DND-41 (cell line): ENCODE measurements around the gene VOPP1.
A peak's percentile ranks its signal among the peaks of the same experiment; 100 is the strongest.

Experiments
- ATAC-seq: fragments of 200-7000 bp; cut with Tn5 transposase; 3 replicates; pipeline ENCODE4 v1.9.1; 2021; ENCODE audit warnings: low read depth; ENCODE audit not compliant: insufficient read depth
- DNase-seq: peaks from one replicate; pipeline ENCODE4 v3.0.0-alpha.2; 2020
- H2AFZ ChIP-seq: 2 replicates; pipeline ENCODE4 v1.6.0; 2012; ENCODE audit warnings: low read depth, low read length
- H3K27ac ChIP-seq: 2 replicates; pipeline ENCODE4 v1.5.1; 2012; ENCODE audit warnings: low read length, inconsistent platforms
- H3K27me3 ChIP-seq: fragments of 200-600 bp; sonication (generic); 2 replicates; pipeline ENCODE4 v1.6.0; 2012; ENCODE audit warnings: low read length, mild to moderate bottlenecking, inconsistent platforms; ENCODE audit not compliant: insufficient read depth, poor library complexity
- H3K36me3 ChIP-seq: 2 replicates; pipeline ENCODE4 v1.5.1; 2012; ENCODE audit warnings: low read length, inconsistent platforms; ENCODE audit not compliant: insufficient read depth
- H3K4me1 ChIP-seq: 2 replicates; pipeline ENCODE4 v1.5.1; 2012; ENCODE audit warnings: mild to moderate bottlenecking, low read length; ENCODE audit not compliant: insufficient read depth
- H3K4me2 ChIP-seq: 2 replicates; pipeline ENCODE4 v1.6.0; 2012; ENCODE audit warnings: mild to moderate bottlenecking, moderate library complexity, low read length, inconsistent platforms; ENCODE audit not compliant: insufficient read depth
- H3K4me3 ChIP-seq, 2 experiments: fragments of 200-600 bp in 1 of 2; shearing (Covaris generic) in 1 of 2; 2 replicates each; pipeline ENCODE4 v1.5.1; 2012 to 2016; ENCODE audit warnings: inconsistent platforms in 2 of 2, low read length in 2 of 2, mild to moderate bottlenecking in 2 of 2, low read depth in 1 of 2, moderate library complexity in 1 of 2
- H3K79me2 ChIP-seq: 2 replicates; pipeline ENCODE4 v1.6.0; 2012; ENCODE audit warnings: low read length, inconsistent platforms; ENCODE audit not compliant: insufficient read depth
- H3K9ac ChIP-seq: 2 replicates; pipeline ENCODE4 v1.6.0; 2012; ENCODE audit warnings: low read depth, mild to moderate bottlenecking, inconsistent platforms, low read length, moderate library complexity
- H3K9me3 ChIP-seq: 2 replicates; pipeline ENCODE4 v1.5.1; 2012; ENCODE audit warnings: low read length, moderate library complexity, mild to moderate bottlenecking, inconsistent platforms; ENCODE audit not compliant: insufficient read depth, severe bottlenecking
- H4K20me1 ChIP-seq: 2 replicates; pipeline ENCODE4 v1.6.0; 2012; ENCODE audit warnings: low read length; ENCODE audit not compliant: insufficient read depth
- CTCF ChIP-seq: IDR thresholded peaks from 2 replicates; pipeline ENCODE4 v1.5.1; 2012; ENCODE audit warnings: borderline replicate concordance, low read length, moderate library complexity, mild to moderate bottlenecking; ENCODE audit not compliant: poor library complexity, severe bottlenecking; ENCODE audit errors: extremely low read depth
- EZH2 ChIP-seq: IDR thresholded peaks from 3 replicates; pipeline ENCODE4 v1.6.1; 2012; ENCODE audit warnings: borderline replicate concordance, low read depth, mild to moderate bottlenecking, moderate library complexity, low read length, inconsistent platforms; ENCODE audit not compliant: severe bottlenecking

The VOPP1 gene

GRCh38 chr7:55574051-55574717 is 1.9 kb upstream of the VOPP1 start:
- no peak overlapping the region for H3K4me3 ChIP-seq
- no peaks in the 10 kb centered on the region for H3K27me3 ChIP-seq
- H2AFZ ChIP-seq = peak overlapping the region; percentile 51; the same call in 1 of the 2 replicates
- peaks cover 9% of the 10 kb centered on the region; the same call in 1 of the 2 replicates for H3K36me3 ChIP-seq
- H3K4me1 ChIP-seq = peaks cover 45% of the 10 kb centered on the region
- peaks cover 16% of the 10 kb centered on the region for H4K20me1 ChIP-seq
- H3K9ac ChIP-seq = no peak overlapping the region
- peaks cover 30% of the 10 kb centered on the region for H3K79me2 ChIP-seq
- no peaks in the 10 kb centered on the region for H3K9me3 ChIP-seq
- H3K27ac ChIP-seq = peak overlapping the region; percentile 29; the same call in 1 of the 2 replicates
- no peak overlapping the region for H3K4me2 ChIP-seq
- TF ChIP-seq CTCF (no peak), EZH2 (no peak)
- DNase-seq (no peak), ATAC-seq (no peak)

- H3K4me3 ChIP-seq = peak overlapping the region in 1 of 2 experiments; percentile 79; a peak in 2 of 4 replicates
- peaks cover 10% of the 10 kb centered on the region; the same call in 1 of the 2 replicates for H3K36me3 ChIP-seq
- TF ChIP-seq EZH2 (no peak), CTCF (no peak)
- H3K27me3 ChIP-seq = no peaks in the 10 kb centered on the region
- H3K4me1 ChIP-seq = peaks cover 52% of the 10 kb centered on the region
- ATAC-seq = no peak
- H3K9me3 ChIP-seq = no peaks in the 10 kb centered on the region
- H3K27ac ChIP-seq = peak overlapping the region; percentile 28; the same call in 1 of the 2 replicates
- H4K20me1 ChIP-seq = peaks cover 24% of the 10 kb centered on the region
- H3K4me2 ChIP-seq = peak overlapping the region; percentile 70
- H2AFZ ChIP-seq = peak overlapping the region; percentile 67
- no peak for DNase-seq
- H3K9ac ChIP-seq = peak overlapping the region; percentile 85
- H3K79me2 ChIP-seq = peaks cover 38% of the 10 kb centered on the region
Measured at GRCh38 chr7:55573234-55573900, 1.1 kb upstream of the VOPP1 start.

GRCh38 chr7:55571511-55572377 is 558 bp downstream of the VOPP1 start:
- DNase-seq = peak; percentile 75
- peaks cover 63% of the 10 kb centered on the region for H3K4me1 ChIP-seq
- peak; percentile 64 for ATAC-seq

More at GRCh38 chr7:55571511-55572377, 558 bp downstream of the VOPP1 start:
- Histone ChIP-seq H3K4me3 (peak overlapping the region; percentile 79 to 90), H3K79me2 (peaks cover 53% of the 10 kb centered on the region), H4K20me1 (peaks cover 38% of the 10 kb centered on the region), H3K27ac (peak overlapping the region; percentile 81), H3K9me3 (no peaks in the 10 kb centered on the region), H3K36me3 (peaks cover 10% of the 10 kb centered on the region; the same call in 1 of the 2 replicates), H2AFZ (peak overlapping the region; percentile 79), H3K4me2 (peak overlapping the region; percentile 75), H3K9ac (peak overlapping the region; percentile 85), H3K27me3 (no peaks in the 10 kb centered on the region)
- TF ChIP-seq CTCF (peak; percentile 20), EZH2 (no peak)
